K562 (cell line): ENCODE data around the gene COL1A1. TPM values are rescaled to one million over a fixed set of nuclear protein-coding genes. Genes with fewer than 3 reads are reported as not detected.

Experiments used
- ATAC-seq: fragments of 200-7000 bp; cut with Tn5 transposase; 3 replicates; pipeline ENCODE4 v1.9.1; 2020; ENCODE audit warnings: moderate library complexity
- BruUV-seq: library from RNA; stranded (reverse); fragments of 400-500 nt; replicated peaks from 2 replicates; lab custom pipeline; 2021; lab: Mats Ljungman, UMichigan
- CTCF ChIA-PET: fragments of 300-600 bp; formaldehyde crosslinking; extraction: SDS; loops from one replicate; lab custom pipeline; 2021; ENCODE audit warnings: low intra/inter-chr PET ratio; lab: Yijun Ruan, JAX
- POLR2A ChIA-PET: fragments of 300-600, 350-650 bp; sonication (Branson Sonifier 250); formaldehyde crosslinking; extraction: SDS; loops from one replicate; lab custom pipeline; 2021; ENCODE audit warnings: antibody characterized with exemption, inconsistent platforms; lab: Yijun Ruan, JAX
- DNase-seq, 4 experiments: peaks; one replicate each; pipeline versions ENCODE4 v3.0.0 to v3.0.0-alpha.2; 2011 to 2018; ENCODE audit warnings: low spot score in 3 of 4, mixed read lengths in 3 of 4; ENCODE audit errors: extremely low read depth in 1 of 4
- FAIRE-seq: peaks from 2 replicates; lab custom pipeline; 2011; peaks lifted over from hg19 to GRCh38; lab: Jason Lieb, UNC
- H2AFZ ChIP-seq: 2 replicates; pipeline ENCODE4 v1.6.0; 2011; ENCODE audit warnings: low read depth, low read length, control low read depth, inconsistent platforms
- H3K27ac ChIP-seq: fragments of 200-600 bp; 3 replicates; pipeline ENCODE4 v1.8.0; 2011; ENCODE audit warnings: low read depth, mild to moderate bottlenecking, control low read depth, inconsistent platforms, low read length, moderate library complexity, mixed read lengths; ENCODE audit errors: extremely low read depth
- H3K27me3 ChIP-seq, 2 experiments: fragments of 300-600 bp in 1 of 2; 2 replicates in 1 of 2; 3 replicates in 1 of 2; pipeline versions ENCODE4 v1.6.0 to v1.8.0; 2011; ENCODE audit warnings: inconsistent platforms in 2 of 2, low read length in 2 of 2, mild to moderate bottlenecking in 1 of 2, mixed read lengths in 1 of 2, moderate library complexity in 1 of 2; ENCODE audit not compliant: control insufficient read depth in 2 of 2, insufficient read depth in 2 of 2
- H3K36me3 ChIP-seq: fragments of 300-600 bp; 3 replicates; pipeline ENCODE4 v1.8.0; 2011; ENCODE audit warnings: mild to moderate bottlenecking, low read length, inconsistent platforms; ENCODE audit not compliant: control insufficient read depth, insufficient read depth
- H3K4me1 ChIP-seq, 2 experiments: fragments of 200-600 bp in 1 of 2; replicated peaks in 1 of 2; 2 replicates in 1 of 2; 3 replicates in 1 of 2; pipeline versions ENCODE4 v1.5.1 to v1.8.0; 2011; ENCODE audit warnings: inconsistent platforms in 2 of 2, low read length in 2 of 2, mild to moderate bottlenecking in 1 of 2, mixed read lengths in 1 of 2, moderate library complexity in 1 of 2; ENCODE audit not compliant: control insufficient read depth in 2 of 2, insufficient read depth in 2 of 2
- H3K4me2 ChIP-seq: 2 replicates; pipeline ENCODE4 v1.6.1; 2011; ENCODE audit warnings: low read length, control low read depth, inconsistent platforms, mixed read lengths; ENCODE audit not compliant: insufficient read depth
- H3K4me3 ChIP-seq: fragments of 200-600 bp; sonication (generic), shearing (Covaris generic); 2 replicates; pipeline ENCODE4 v1.5.1; 2016; ENCODE audit warnings: control low read depth, inconsistent platforms
- H3K79me2 ChIP-seq: fragments of 200-600 bp; 3 replicates; pipeline ENCODE4 v1.8.0; 2011; ENCODE audit warnings: low read length, inconsistent platforms; ENCODE audit not compliant: control insufficient read depth, insufficient read depth
- H3K9ac ChIP-seq, 2 experiments: 2 replicates each; pipeline versions ENCODE4 v1.6.0 to v1.6.1; 2011; ENCODE audit warnings: low read depth in 2 of 2, low read length in 2 of 2, control low read depth in 1 of 2, inconsistent platforms in 1 of 2, mild to moderate bottlenecking in 1 of 2, mixed read lengths in 1 of 2; ENCODE audit not compliant: insufficient read depth in 1 of 2
- H3K9me1 ChIP-seq: one replicate; pipeline ENCODE4 v1.6.0; 2011; ENCODE audit warnings: inconsistent platforms, mild to moderate bottlenecking, low read length, moderate library complexity; ENCODE audit not compliant: control insufficient read depth, insufficient read depth
- H3K9me3 ChIP-seq: replicated peaks from 2 replicates; pipeline ENCODE4 v1.5.1; 2011; ENCODE audit warnings: low read depth, low read length, inconsistent platforms; ENCODE audit not compliant: control insufficient read depth, insufficient read depth
- H4K20me1 ChIP-seq: replicated peaks from 2 replicates; pipeline ENCODE4 v1.6.1; 2011; ENCODE audit warnings: low read length, inconsistent platforms, mixed read lengths; ENCODE audit not compliant: control insufficient read depth, insufficient read depth
- ARID3B ChIP-seq: fragments of 250-450 bp; sonication (Bioruptor Pico); IDR thresholded peaks from 2 replicates; pipeline ENCODE4 v1.4.0; 2020; ENCODE audit warnings: borderline replicate concordance
- BRD4 ChIP-seq: fragments of 200-600 bp; sonication (generic); IDR thresholded peaks from 2 replicates; pipeline ENCODE4 v1.6.1; 2017; ENCODE audit warnings: inconsistent platforms
- CHAMP1 ChIP-seq: fragments of 450-650 bp; IDR thresholded peaks from 2 replicates; pipeline ENCODE4 v1.6.1; 2016; ENCODE audit warnings: mild to moderate bottlenecking
- E2F3 ChIP-seq: fragments of 250-450 bp; sonication (Bioruptor Pico); IDR thresholded peaks from 2 replicates; pipeline ENCODE4 v1.4.0; 2020; ENCODE audit warnings: mild to moderate bottlenecking
- MAFG ChIP-seq: fragments of 450-650 bp; conservative IDR thresholded peaks from 2 replicates; pipeline ENCODE4 v1.6.1; 2016; ENCODE audit warnings: missing genetic modification characterization, missing compliant biosample characterization
- MED1 ChIP-seq: sonication (generic); formaldehyde crosslinking; IDR thresholded peaks from 2 replicates; pipeline ENCODE4 v1.8.1; 2023; ENCODE audit warnings: missing genetic modification reagents, borderline replicate concordance
- POLR2H ChIP-seq: IDR thresholded peaks from 2 replicates; pipeline ENCODE4 v1.6.1; 2016; ENCODE audit warnings: missing genetic modification characterization, low read depth, mild to moderate bottlenecking, control low read depth, missing compliant biosample characterization, moderate library complexity
- RNF219 ChIP-seq: fragments of 250-450 bp; sonication (Bioruptor Pico); IDR thresholded peaks from 2 replicates; pipeline ENCODE4 v1.5.0; 2022; ENCODE audit warnings: mild to moderate bottlenecking
- ZNF143 ChIP-seq: sonication (generic); formaldehyde crosslinking; IDR thresholded peaks from 2 replicates; pipeline ENCODE4 v1.9.0; 2022; ENCODE audit warnings: mild to moderate bottlenecking, missing genetic modification reagents
- ZNF263 ChIP-seq: sonication (generic); formaldehyde crosslinking; IDR thresholded peaks from 2 replicates; pipeline ENCODE4 v1.8.0; 2022; ENCODE audit warnings: mild to moderate bottlenecking, missing genetic modification reagents, borderline replicate concordance
- ZNF398 ChIP-seq: fragments of 250-450 bp; sonication (Bioruptor Pico); IDR thresholded peaks from 2 replicates; pipeline ENCODE4 v1.8.0; 2021; ENCODE audit warnings: moderate library complexity, mild to moderate bottlenecking, inconsistent platforms
- ZNF507 ChIP-seq: conservative IDR thresholded peaks from 2 replicates; pipeline ENCODE4 v1.6.1; 2017; ENCODE audit warnings: missing genetic modification characterization, missing compliant biosample characterization
- WGBS: fragments of 100-300 bp; shearing (Covaris generic); methylation state at CpG from one replicate; pipeline ENCODE4 v1.1.6; 2016; ENCODE audit warnings: low coverage, mixed read lengths; ENCODE audit not compliant: insufficient coverage; ENCODE audit errors: missing lambda C conversion rate; 5-methylcytosine and 5-hydroxymethylcytosine counted together
- in situ Hi-C: fragments of 300-500 bp; cut with MboI; formaldehyde crosslinking; loops from 4 replicates; pipeline ENCODE4 v1.15.0; 2018; ENCODE audit warnings: inconsistent platforms, mixed read lengths
- intact Hi-C: fragments of 100-400 bp; cut with micrococcal nuclease; formaldehyde crosslinking; loops from 2 replicates; pipeline ENCODE4 v1.14.2; 2022
- polyA plus RNA-seq, 8 experiments: library from polyadenylated mRNA; depleted of rRNA in 4 of 8; stranded (reverse) in 5 of 8; unstranded in 3 of 8; fragments of >200 nt; fragmentation: Nextera tagmentation in 2 of 8; fragmentation: Illumina TruSeq in 1 of 8; extraction: Ambion mirVana in 2 of 8; extraction: Trizol in 1 of 8; gene quantifications; 2 replicates each; pipeline versions ENCODE4 v1.2.1 to v1.2.3, GENCODE V29; 2011 to 2014; ENCODE audit warnings: inconsistent platforms in 1 of 8, missing spikeins in 1 of 8
- total RNA-seq, 7 experiments: library from RNA; depleted of rRNA in 6 of 7; stranded (reverse); fragments of >200 nt in 6 of 7; fragmentation: Illumina TruSeq in 2 of 7; extraction: Trizol in 2 of 7; gene quantifications; 2 replicates each; pipeline versions ENCODE4 v1.2.1 to v1.2.3, GENCODE V29; 2011 to 2021; ENCODE audit warnings: low replicate concordance in 1 of 7
- TF ChIP-seq, protein P1 (sequence below): sonication (generic); formaldehyde crosslinking; IDR thresholded peaks from 2 replicates; pipeline ENCODE4 v1.5.0; 2020; ENCODE audit warnings: missing genetic modification reagents

COL1A1 gene
- total and polyA plus RNA-seq, 9 of the 15 experiments (the other 6 are each of a cell fraction or from before 2014, with no cell fraction given), result 0.04 to 3.4 (median 0.18) TPM

- ATAC-seq (no peak), DNase-seq (no peak), FAIRE-seq (no peak)
- H3K9me3 ChIP-seq, result no peaks in the 10 kb centered on the region
- no peak overlapping the region for H3K4me2 ChIP-seq
- no peak overlapping the region for H2AFZ ChIP-seq
- no peaks in the 10 kb centered on the region for H3K79me2 ChIP-seq
- H3K4me3 ChIP-seq, result no peak overlapping the region
- peaks cover 2 to 13% of the 10 kb centered on the region in 2 experiments; a peak in 2 of 5 replicates for H3K27me3 ChIP-seq
- H3K9me1 ChIP-seq, result no peaks in the 10 kb centered on the region
- no peaks in the 10 kb centered on the region for H3K36me3 ChIP-seq
- peaks cover 13% of the 10 kb centered on the region for H4K20me1 ChIP-seq
- ChIA-PET CTCF (interaction anchor here (0.6 kb wide), 1 partner anchor 325 kb away, joined by 3 read pairs; no protein-coding TSS in a partner anchor), POLR2A (no interaction called here)
- in situ Hi-C loops (no loop called here), intact Hi-C loops (no loop called here)
- WGBS, result 24% methylated on average over 10 of the region's 10 CpGs
- peaks cover 5 to 20% of the 10 kb centered on the region in 2 experiments; a peak in 3 of 5 replicates for H3K4me1 ChIP-seq
- BruUV-seq, result no TSS peak
- H3K9ac ChIP-seq, result 0 out of 4 replicates have a peak overlapping the region, but pooled peaks of 1 of the 2 experiments have one; percentile 54
- H3K27ac ChIP-seq, result no peak overlapping the region
- TF ChIP-seq ARID3B, result no peak
- TF ChIP-seq POLR2H, result no peak
- no peak for TF ChIP-seq BRD4
- no peak for TF ChIP-seq ZNF398 (CRISPR knock-in tag)
- TF ChIP-seq ZNF263 (CRISPR knock-in tag), result no peak
- TF ChIP-seq CHAMP1, result no peak
- TF ChIP-seq MED1 (CRISPR knock-in tag), result no peak
- TF ChIP-seq ZNF507 (tag), result no peak
- no peak for TF ChIP-seq RNF219 (CRISPR knock-in tag)
- no peak for TF ChIP-seq MAFG (tag)
- no peak for TF ChIP-seq E2F3
- TF ChIP-seq, protein P1, sequence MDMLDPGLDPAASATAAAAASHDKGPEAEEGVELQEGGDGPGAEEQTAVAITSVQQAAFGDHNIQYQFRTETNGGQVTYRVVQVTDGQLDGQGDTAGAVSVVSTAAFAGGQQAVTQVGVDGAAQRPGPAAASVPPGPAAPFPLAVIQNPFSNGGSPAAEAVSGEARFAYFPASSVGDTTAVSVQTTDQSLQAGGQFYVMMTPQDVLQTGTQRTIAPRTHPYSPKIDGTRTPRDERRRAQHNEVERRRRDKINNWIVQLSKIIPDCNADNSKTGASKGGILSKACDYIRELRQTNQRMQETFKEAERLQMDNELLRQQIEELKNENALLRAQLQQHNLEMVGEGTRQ (CRISPR knock-in tag), result no peak
- TF ChIP-seq ZNF143 (CRISPR knock-in tag), result no peak
Measured at GRCh38 chr17:50173335-50173941, 28.0 kb downstream of the COL1A1 start.
